Loucy (cell line): Measurements from ENCODE around the gene THEMIS2.

Source experiments
- EZH2phosphoT487 ChIP-seq: fragments of 200-600 bp; IDR thresholded peaks from 2 replicates; pipeline ENCODE4 v1.6.1; 2018; ENCODE audit warnings: antibody characterized with exemption, mild to moderate bottlenecking, moderate library complexity, borderline replicate concordance
- TF ChIP-seq, protein P1 (sequence below): fragments of 200-600 bp; sonication (generic); conservative IDR thresholded peaks from 2 replicates; pipeline ENCODE4 v1.5.1; 2014; ENCODE audit warnings: mild to moderate bottlenecking, antibody characterized with exemption, low read length

DNA sequence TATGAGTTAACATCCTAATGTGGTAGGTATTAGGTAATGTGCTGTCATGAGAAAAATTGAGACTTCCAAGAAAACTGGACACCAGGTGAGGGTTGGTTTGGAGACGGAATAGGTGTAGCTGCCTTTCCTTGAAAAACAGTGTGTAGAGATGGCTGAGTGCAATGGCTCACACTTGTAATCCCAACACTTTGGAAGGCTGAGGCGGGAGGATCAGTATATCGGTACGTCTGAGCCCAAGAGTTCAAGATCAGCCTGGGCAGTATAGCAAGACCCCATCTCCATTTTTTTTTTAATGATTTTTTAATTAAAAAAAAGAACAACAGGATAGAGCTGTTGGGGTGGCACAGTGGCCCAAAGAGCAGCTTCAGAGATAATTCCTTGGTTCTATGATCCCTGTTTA lies 48.6 kb upstream of the THEMIS2 start:
- TF ChIP-seq, protein P1, sequence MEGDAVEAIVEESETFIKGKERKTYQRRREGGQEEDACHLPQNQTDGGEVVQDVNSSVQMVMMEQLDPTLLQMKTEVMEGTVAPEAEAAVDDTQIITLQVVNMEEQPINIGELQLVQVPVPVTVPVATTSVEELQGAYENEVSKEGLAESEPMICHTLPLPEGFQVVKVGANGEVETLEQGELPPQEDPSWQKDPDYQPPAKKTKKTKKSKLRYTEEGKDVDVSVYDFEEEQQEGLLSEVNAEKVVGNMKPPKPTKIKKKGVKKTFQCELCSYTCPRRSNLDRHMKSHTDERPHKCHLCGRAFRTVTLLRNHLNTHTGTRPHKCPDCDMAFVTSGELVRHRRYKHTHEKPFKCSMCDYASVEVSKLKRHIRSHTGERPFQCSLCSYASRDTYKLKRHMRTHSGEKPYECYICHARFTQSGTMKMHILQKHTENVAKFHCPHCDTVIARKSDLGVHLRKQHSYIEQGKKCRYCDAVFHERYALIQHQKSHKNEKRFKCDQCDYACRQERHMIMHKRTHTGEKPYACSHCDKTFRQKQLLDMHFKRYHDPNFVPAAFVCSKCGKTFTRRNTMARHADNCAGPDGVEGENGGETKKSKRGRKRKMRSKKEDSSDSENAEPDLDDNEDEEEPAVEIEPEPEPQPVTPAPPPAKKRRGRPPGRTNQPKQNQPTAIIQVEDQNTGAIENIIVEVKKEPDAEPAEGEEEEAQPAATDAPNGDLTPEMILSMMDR, result no peak
- TF ChIP-seq EZH2phosphoT487, result no peak
